NCI-H446 (cell line): ENCODE measurements around the gene EMC7.
"Not testable (repeated sequence)": the region's sequence is repeated elsewhere in the genome, so short reads cannot be mapped to it uniquely, and the experiment has no call there.

Source experiments
- DNase-seq, 2 experiments: peaks; one replicate each; lab custom pipeline; 2025; lab: John Stamatoyannopoulos, UW

Gene EMC7

GRCh38 chr15:34101366-34102174 lies at the start of gene EMC7, which contains the start of gene PGBD4:
EMC7 (minus strand) TSS chr15:34101862; CDS start chr15:34101839, 23 bp downstream.
PGBD4 (plus strand) TSS chr15:34102083; CDS start chr15:34102532, 449 bp downstream.
- peak; percentile 92 to 96 for DNase-seq

GRCh38 chr15:34147371-34148140 lies 45.9 kb upstream of the EMC7 start:
- no peak for DNase-seq

DNA sequence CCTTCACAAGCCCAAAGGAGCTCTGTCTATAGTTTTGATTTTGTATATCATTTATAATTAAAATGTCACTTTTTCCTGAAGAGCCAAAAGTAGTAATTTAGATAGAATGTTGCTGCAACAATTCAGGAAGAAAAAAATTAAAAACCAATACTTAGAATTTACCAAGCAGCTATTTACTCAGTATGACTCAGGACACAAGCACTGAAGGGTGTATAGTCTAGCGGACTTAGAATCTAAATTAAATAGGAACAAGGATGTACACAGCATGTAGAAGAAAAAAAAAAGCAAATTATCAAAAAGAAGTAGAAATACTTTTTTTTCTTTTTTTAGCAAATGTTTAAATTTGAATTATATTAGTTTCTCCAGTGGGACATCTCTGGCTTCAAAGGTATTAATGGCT lies 31.8 kb upstream of the EMC7 start:
- no peak for DNase-seq

DNA sequence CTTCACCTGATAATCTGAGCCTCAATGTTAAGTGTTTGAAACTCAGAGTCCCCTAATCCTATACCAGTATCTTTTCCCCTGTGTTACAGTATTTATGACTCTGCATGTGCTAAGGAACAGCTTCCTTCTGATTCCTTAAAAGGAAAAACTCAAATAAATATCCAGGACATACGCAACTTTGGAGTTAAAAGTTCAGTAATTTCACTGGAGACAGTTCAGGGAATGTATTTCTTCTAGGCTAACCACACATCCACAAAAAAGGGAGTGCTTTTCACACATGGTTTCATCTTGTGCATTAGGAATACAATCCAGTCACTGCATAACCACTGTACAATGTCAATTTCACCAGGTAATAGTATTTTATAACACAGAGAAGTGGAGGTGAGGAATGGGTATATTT lies 31.2 kb upstream of the EMC7 start:
- DNase-seq: no peak

GRCh38 chr15:34128898-34129297 lies 27.2 kb upstream of the EMC7 start:
- DNase-seq: no peak

GRCh38 chr15:34126522-34126921 lies 24.9 kb upstream of the EMC7 start:
- no peak for DNase-seq

DNA sequence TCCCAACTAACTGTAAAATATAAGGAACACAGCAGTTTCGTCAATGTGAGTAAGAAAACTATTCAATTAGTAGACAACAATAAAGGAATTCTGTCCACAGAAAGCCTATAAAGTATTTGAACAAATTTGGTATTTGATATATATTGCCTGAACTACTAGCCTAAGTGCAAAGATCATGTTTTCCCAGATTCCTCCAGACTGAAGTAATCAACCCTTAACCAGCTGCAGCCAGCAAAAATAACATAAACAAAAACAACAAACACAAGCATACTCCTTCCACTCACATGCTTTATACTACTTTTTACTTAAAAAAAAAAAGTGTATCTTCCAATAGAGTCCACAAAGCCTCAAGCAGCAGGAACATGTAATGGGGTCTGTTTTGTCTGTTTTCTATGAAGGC lies 24.3 kb upstream of the EMC7 start:
- DNase-seq: no peak

GRCh38 chr15:34124651-34125050 lies 23.0 kb upstream of the EMC7 start:
- DNase-seq: no peak

DNA sequence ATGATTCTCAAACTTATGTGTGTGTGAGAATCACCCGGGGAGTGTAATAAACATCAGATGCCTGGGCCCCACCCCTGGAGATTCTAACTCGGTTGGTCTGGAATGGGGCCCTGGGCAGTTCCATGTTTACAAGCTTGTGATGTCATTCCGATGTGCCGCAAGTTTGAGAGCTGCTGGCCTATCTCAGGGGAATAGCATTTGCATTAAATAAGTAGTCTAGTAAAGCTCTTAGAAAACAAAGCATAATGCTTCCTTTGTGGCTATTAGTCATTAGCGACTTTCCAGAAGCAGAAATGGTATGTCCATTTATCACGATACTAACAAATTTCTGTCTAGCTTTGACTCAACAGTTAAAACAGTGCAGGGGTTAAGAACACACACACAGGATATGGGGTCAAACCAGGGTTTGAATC lies 21.1 kb upstream of the EMC7 start:
- no peak for DNase-seq

DNA sequence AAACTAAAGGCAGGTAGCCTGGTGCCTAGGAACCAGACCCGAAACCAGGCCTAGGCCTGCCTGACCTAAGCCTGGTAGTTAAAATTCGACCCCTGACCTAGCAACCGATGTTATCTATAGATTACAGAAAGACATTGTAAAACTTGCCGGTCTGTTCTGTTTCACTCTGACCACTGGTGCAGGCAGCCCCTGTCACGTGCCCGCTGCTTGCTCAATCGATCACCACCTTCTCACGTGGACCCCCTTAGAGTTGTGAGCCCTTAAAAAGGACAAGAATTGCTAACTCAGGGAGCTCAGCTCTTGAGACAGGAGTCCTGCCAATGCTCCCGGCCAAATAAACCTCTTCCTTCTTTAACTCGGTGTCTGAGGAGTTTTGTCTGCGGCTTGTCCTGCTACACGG lies 20.1 kb upstream of the EMC7 start:
- DNase-seq: not testable (repeated sequence)

DNA sequence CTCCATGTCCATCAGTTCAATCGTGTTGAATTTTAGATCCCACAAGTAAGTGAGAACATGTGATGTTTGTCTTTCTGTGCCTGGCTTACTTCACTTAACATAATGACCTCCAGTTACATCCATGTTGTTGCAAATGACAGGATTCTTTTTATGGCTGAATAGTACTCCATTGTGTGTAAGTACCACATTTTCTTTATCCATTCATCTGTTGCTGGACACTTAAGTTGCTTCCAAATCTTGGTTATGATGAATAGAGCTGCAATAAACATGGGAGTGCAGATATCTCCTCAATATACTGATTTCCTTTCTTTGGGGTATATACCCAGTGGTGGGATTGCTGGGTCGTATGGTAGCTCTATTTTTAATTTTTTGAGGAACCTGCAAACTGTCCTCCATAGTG lies 18.8 kb upstream of the EMC7 start:
- not testable (repeated sequence) for DNase-seq

GRCh38 chr15:34119291-34119690 lies 17.6 kb upstream of the EMC7 start:
- peak in 1 of 2 experiments; percentile 9 for DNase-seq

GRCh38 chr15:34116620-34117019 lies 15.0 kb upstream of the EMC7 start:
- DNase-seq: peak; percentile 5 to 61

DNA sequence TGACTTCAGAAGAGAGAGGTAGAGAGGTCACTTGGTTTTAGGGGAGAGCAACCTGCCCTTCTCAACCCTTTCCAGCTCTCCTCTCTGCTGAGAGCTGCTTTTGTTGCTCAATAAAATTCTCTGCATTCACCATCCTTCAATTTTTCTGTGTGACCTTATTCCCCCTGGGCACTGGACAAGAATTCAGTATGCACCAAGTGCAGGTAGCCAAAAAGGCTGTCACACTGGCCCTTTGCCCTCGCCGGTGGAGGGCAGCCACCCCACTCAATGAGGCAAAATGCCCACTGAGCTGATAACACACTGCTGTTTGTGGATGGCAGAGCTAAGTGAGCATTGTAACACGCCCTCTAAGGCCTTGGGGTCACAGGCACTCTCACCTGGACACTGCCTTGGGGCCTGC lies 13.1 kb upstream of the EMC7 start:
- no peak for DNase-seq

DNA sequence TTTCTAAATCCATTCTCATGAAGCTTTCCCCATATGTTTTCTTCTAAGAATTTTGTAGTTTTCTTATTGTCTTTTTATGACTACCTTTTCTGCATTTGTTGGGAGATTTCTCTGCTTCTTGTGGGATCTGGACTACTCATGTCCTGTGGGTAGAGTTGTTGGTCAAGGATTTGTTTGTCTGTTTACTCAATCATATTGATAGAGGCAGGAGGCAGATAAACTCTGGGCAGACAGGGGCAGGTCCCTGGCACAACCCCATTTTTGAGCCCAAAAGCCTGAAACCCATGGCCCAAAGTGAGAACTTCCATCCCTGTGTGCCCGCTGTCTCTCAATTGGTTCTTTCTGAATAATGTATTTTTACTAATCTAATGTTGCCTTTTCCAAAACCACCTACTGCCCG lies 12.6 kb upstream of the EMC7 start:
- no peak for DNase-seq

GRCh38 chr15:34111488-34111887 lies 9.8 kb upstream of the EMC7 start:
- no peak for DNase-seq

DNA sequence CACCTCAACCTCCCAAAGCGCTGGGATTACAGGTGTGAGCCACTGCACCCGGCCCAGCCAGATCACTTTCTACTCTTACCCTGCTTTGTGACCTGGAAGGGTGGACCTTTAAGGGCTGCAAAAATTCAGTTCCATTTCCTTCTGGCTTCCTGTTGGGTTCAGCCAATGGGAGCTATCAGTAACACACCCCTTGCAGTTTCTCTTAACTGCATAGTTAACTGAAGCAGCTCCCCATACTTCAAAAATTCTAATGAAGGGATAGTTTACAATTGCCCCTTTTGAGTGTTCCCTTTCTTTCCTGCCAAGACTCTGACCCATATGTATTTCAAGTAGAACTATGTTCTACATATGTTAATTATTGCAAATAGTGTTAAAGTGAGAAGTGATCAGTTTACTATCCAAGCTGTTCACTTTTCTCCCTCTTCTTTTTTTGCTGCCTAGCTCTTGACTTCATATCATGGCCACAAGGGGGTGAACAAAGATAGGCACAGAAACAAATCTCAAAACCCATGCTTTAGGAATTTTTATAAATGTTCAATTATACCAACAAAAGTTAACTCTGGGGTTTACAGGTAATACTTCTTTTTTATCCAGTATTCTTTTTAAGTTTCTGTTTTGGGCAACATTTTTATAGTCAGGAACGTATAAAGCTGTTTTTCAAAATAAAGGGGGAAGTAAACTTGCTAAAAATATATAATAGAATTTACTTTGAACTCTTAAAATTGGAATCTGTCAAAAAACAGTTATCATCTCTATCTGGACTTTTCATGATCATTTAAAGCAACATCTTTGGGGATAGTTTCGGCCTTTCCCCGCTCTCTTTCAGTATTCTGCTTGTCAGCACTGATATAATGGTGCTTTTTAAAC lies 8.4 kb upstream of the EMC7 start:
- peak; percentile 12 to 23 for DNase-seq

DNA sequence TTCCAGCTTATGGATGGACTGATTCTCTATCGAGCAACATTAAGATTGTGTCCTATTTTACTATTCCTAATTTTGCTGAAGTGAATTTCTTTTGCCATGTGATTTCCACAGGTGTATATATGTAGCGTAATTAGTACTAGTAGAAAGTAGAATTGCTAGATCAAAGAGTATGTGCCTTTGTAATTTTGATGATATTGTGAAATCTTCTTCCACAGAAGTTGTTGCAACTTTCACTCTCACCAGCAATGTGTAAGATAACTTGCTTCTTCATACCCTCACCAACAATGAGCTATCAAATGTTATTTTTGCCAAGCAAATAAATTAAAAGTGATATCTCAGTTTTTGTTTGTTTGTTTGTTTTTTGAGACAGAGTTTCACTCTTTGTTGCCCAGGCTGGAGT lies 5.7 kb upstream of the EMC7 start:
- DNase-seq: no peak

- DNase-seq: no peak
These were observed 4.8 kb upstream of the EMC7 start for GRCh38 chr15:34106423-34106822.

- no peak for DNase-seq
These were observed 688 bp upstream of the EMC7 start for GRCh38 chr15:34102175-34102925.

GRCh38 chr15:34099914-34100313 lies 1.7 kb downstream of the EMC7 start:
- DNase-seq: no peak
